HFFc6 (cell line): ENCODE data around the gene SYNE2. TPM values are rescaled to one million over a fixed set of nuclear protein-coding genes. Genes with fewer than 3 reads are reported as not detected.
A peak's percentile ranks its signal among the peaks of the same experiment; 100 is the strongest.

Experiments used
- DNase-seq: peaks from one replicate; pipeline ENCODE4 v3.0.0-alpha.2; 2018
- H3K27ac Mint-ChIP-seq: 2 replicates; pipeline ENCODE4 v1.8.0; 2020; ENCODE audit warnings: mild to moderate bottlenecking, mixed read lengths
- H3K27me3 Mint-ChIP-seq: 2 replicates; pipeline ENCODE4 v1.8.0; 2021; ENCODE audit warnings: mild to moderate bottlenecking, moderate library complexity, mixed read lengths; ENCODE audit not compliant: insufficient read depth
- H3K36me3 Mint-ChIP-seq: 2 replicates; pipeline ENCODE4 v1.8.0; 2021; ENCODE audit warnings: low read depth, mixed read lengths
- H3K4me1 Mint-ChIP-seq: 2 replicates; pipeline ENCODE4 v1.8.0; 2020; ENCODE audit warnings: low read depth, mixed read lengths
- H3K4me3 Mint-ChIP-seq: 2 replicates; pipeline ENCODE4 v1.8.0; 2020; ENCODE audit warnings: mild to moderate bottlenecking, moderate library complexity, mixed read lengths
- H3K9me3 Mint-ChIP-seq: 2 replicates; pipeline ENCODE4 v1.8.0; 2020; ENCODE audit warnings: mild to moderate bottlenecking, mixed read lengths
- total RNA-seq, 6 experiments: library from RNA; stranded (reverse); fragmentation: NEBNext Ultra II Directional; extraction: Animal tissue kit (Norgen Biotek cat#: 25700); gene quantifications; 2 replicates in 1 of 6; 3 replicates in 5 of 6; pipeline ENCODE4 v1.2.3, GENCODE V29; 2021
- TF ChIP-seq, protein P1 (sequence below): fragments of 200-600 bp; sonication (generic); IDR thresholded peaks from 2 replicates; pipeline ENCODE4 v1.5.0; 2021; ENCODE audit warnings: antibody characterized with exemption, mild to moderate bottlenecking

The SYNE2 gene
- total RNA-seq, 6 experiments from 2014 or later = 2.9 to 6.6 (median 6.2) TPM

DNA sequence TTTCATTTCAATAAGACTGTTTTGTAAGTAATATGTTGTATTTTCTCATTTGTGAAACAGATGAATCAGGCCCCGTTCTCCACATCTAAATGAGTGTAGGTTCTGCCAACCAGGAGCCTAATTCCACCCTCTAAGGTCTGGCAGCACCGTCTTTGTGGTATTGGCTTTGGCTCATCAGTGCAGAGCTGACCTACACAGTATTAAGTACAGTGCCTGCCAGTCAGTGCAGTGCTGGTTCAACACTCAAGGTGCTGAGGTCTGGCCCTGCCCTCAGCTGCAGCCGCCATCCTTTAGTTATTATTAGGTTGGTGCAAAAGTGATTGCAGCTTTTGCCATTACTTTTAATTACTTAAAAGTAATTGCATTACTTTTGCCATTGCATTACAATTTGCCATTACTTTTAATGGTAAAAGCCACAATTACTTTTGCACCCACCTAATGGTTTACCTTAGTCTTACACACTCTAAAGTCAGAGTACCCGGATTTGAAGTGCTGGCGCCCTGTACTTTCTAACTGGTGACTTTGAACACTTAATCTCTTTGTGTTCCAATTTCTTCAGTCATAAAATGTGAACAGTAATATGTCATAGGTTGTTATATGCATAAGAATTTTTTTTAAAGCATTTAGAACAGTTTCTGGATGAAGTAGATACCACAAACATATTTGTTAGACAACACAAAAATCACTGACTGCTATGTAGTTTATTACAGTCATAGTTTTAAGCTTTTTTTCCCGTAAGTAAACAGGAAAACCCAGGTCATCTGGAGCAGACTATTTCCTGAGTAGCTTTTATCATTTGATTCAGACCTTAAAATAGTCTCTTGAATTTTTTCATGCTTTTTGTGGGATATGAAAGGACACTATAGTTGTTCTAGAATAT, 99.5 kb downstream of the SYNE2 start:
- DNase-seq = no peak
- Mint-ChIP-seq H3K27ac (no peak overlapping the region), H3K9me3 (no peaks in the 10 kb centered on the region), H3K4me1 (peaks cover 19% of the 10 kb centered on the region), H3K4me3 (no peak overlapping the region), H3K27me3 (no peaks in the 10 kb centered on the region; the same call in 1 of the 2 replicates), H3K36me3 (no peaks in the 10 kb centered on the region)
- TF ChIP-seq, protein P1, sequence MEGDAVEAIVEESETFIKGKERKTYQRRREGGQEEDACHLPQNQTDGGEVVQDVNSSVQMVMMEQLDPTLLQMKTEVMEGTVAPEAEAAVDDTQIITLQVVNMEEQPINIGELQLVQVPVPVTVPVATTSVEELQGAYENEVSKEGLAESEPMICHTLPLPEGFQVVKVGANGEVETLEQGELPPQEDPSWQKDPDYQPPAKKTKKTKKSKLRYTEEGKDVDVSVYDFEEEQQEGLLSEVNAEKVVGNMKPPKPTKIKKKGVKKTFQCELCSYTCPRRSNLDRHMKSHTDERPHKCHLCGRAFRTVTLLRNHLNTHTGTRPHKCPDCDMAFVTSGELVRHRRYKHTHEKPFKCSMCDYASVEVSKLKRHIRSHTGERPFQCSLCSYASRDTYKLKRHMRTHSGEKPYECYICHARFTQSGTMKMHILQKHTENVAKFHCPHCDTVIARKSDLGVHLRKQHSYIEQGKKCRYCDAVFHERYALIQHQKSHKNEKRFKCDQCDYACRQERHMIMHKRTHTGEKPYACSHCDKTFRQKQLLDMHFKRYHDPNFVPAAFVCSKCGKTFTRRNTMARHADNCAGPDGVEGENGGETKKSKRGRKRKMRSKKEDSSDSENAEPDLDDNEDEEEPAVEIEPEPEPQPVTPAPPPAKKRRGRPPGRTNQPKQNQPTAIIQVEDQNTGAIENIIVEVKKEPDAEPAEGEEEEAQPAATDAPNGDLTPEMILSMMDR = no peak

DNA sequence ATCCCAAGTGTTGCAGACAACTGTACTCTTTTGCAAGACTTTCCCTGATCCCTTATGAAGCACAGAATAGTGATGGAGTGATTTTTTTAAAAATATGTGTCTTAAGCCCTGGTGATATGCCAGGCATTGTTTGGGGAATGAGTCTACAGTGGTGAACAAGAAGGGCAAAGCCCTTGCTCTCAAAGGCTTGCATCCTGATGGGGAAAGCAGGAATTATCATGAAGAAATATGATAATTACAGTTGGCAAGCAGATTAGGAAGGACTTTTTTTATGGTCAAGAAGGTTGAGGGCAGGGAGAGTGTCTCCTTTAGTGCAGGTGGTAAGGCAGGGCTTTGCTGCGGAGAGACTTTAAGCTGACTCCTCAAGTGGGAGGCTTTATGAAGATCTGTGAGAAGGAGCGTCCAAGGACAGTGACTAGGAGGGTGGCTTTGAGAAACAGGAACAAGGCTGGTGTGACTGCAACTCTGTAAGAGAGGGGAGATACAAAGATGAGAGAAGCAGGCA, 100.2 kb downstream of the SYNE2 start:
- peak; percentile 30 for DNase-seq
- TF ChIP-seq, protein P1 = no peak
- Mint-ChIP-seq H3K36me3 (no peaks in the 10 kb centered on the region), H3K27me3 (no peaks in the 10 kb centered on the region; the same call in 1 of the 2 replicates), H3K9me3 (no peaks in the 10 kb centered on the region), H3K4me1 (peaks cover 19% of the 10 kb centered on the region), H3K27ac (no peak overlapping the region), H3K4me3 (no peak overlapping the region)

DNA sequence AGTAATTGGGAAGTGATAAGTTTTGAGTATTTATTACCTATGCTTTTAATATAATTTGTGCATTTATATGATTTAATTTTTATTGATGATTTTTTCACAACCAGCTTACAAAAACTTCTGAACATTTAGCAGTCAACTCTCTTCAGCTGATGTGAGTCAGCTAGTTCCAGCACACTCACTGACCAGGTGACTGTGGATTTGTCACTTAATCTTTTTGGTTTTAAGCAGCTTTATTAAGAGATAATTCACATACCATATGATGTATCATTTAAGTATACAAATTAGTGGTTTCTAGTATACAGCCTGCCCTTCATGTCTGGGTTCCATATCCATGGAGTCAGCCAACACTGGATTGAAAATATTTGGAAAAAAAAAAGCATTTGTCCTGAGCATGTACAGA, 103.5 kb downstream of the SYNE2 start:
- Mint-ChIP-seq H3K27ac (no peak overlapping the region), H3K9me3 (no peaks in the 10 kb centered on the region), H3K4me3 (no peak overlapping the region), H3K4me1 (peaks cover 29% of the 10 kb centered on the region), H3K36me3 (no peaks in the 10 kb centered on the region), H3K27me3 (no peaks in the 10 kb centered on the region; the same call in 1 of the 2 replicates)
- TF ChIP-seq, protein P1 = no peak
- peak; percentile 55 for DNase-seq

DNA sequence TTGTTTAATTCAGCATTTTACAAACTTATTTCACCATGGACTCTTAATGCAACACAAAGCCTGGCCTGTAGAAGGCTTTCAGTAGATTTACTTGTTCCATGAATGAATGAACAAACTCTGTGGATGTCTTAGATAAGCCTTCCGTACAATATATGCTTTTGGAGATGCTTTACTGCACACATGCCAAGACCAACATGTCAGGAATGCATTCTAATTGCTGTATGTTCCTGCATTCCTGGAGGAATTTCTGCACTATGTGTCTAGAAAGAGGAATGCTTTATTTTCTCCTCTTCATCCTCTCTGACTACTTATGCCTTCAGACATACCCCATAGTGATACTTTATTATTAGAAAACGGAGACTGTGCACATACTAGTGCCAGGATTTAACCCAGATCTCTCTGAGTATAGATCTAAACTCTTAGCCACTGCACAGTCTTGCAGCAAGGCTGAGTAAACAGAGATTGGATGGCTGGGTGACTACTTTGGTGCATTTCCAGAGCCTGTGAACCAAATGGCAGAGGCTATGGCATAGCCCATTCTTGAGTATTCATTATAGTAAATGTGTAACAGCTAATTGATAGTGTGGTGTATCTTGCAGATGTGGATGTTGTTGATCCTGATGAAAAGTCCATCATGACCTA, 108.2 kb downstream of the SYNE2 start:
- Mint-ChIP-seq H3K4me3 (no peak overlapping the region), H3K27ac (no peak overlapping the region), H3K27me3 (no peaks in the 10 kb centered on the region; the same call in 1 of the 2 replicates), H3K36me3 (no peaks in the 10 kb centered on the region), H3K4me1 (peaks cover 20% of the 10 kb centered on the region), H3K9me3 (no peaks in the 10 kb centered on the region)
- TF ChIP-seq, protein P1 = no peak
- DNase-seq = no peak

DNA sequence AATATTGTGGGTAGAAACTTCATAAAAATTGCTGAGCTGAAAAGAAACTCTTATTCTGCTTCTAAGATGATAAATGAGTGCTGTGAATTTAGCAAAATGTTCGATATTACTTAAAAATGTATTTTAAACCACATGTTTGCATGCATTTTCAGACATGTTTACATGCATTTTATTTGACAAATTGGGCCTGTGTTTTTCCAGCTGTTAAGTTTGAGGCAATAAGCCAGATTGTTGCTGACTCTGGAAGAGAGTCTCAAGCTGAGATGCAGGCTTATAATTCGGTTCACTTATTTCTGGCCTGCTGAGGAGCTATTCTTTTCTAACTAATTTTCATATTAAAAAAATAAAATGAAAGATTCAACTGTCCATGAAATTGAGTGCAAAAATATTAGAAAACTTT, 110.1 kb downstream of the SYNE2 start:
- TF ChIP-seq, protein P1 = no peak
- Mint-ChIP-seq H3K27ac (no peak overlapping the region), H3K9me3 (no peaks in the 10 kb centered on the region), H3K27me3 (no peaks in the 10 kb centered on the region; the same call in 1 of the 2 replicates), H3K36me3 (no peaks in the 10 kb centered on the region), H3K4me1 (peaks cover 13% of the 10 kb centered on the region), H3K4me3 (no peak overlapping the region)
- DNase-seq = no peak
